ENCODE measurements around the gene AGT. TPM values are rescaled to one million over a fixed set of nuclear protein-coding genes. Genes with fewer than 3 reads are reported as not detected.
A peak's percentile ranks its signal among the peaks of the same experiment; 100 is the strongest.

The AGT gene
- total RNA-seq, 1 experiment from 2014 or later, result not detected

DNA sequence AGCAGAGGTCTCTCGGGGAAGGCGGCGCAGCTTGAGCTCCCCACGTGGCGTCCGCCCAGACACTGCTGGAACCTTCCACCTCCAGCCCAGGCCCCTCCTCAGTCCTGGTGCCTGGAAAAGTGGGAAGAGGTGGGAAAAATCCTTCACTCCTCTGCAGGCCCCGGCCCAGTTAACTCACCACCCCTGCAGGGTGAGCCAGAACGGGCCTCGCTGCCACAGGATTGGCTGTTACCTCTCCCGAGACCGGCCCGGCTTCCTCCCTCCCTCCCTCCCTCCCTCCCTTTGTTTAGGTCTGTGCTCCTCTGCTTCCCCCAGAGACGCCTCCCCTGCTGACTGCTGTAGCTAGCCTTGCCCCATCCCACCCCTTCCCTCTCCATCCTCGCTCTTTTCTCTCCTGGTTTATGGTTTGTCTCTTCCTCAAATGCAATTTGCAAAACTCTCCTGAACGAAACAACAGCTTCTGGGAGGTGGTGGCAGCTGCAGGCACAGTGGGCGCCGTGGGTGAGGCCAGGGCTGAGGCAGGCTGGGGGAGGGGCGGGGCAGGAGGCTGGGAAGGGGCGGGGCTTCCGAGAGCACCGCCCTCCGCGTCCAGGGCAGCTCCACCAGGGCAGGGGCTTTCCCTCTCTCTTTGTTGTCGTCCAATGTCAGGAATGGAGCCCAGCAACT, 39.8 kb upstream of the AGT start:
- intact Hi-C loops (cut with micrococcal nuclease), result no loop called here
- H3K27ac ChIP-seq (ENCODE audit: low read length), result no peak overlapping the region
- H3K9me2 ChIP-seq (replicated peaks; ENCODE audit: low read length), result no peaks in the 10 kb centered on the region
- H2AFZ ChIP-seq (ENCODE audit: low read length), result no peak overlapping the region
- BruUV-seq (replicated peaks), result no TSS peak
- H3K79me2 ChIP-seq (ENCODE audit: low read length), result no peaks in the 10 kb centered on the region
- H4K20me1 ChIP-seq (ENCODE audit: low read length), result no peaks in the 10 kb centered on the region
- ChIA-PET CTCF (interaction anchor here (0.7 kb wide), 1 partner anchor 24 kb away, joined by 3 read pairs; no protein-coding TSS in a partner anchor), POLR2A (ENCODE audit: unreplicated experiment) (no interaction called here)
- no peaks in the 10 kb centered on the region for H3K27me3 ChIP-seq (ENCODE audit: low read length)
- no peak for ATAC-seq
- no peak for DNase-seq
- H3K4me1 ChIP-seq (ENCODE audit: insufficient read depth, low read length), result peaks cover 44% of the 10 kb centered on the region
- no peaks in the 10 kb centered on the region for H3K9me3 ChIP-seq (ENCODE audit: low read length)
- no peak overlapping the region for H3K4me3 ChIP-seq (ENCODE audit: low read length)
- TF ChIP-seq, protein P1, sequence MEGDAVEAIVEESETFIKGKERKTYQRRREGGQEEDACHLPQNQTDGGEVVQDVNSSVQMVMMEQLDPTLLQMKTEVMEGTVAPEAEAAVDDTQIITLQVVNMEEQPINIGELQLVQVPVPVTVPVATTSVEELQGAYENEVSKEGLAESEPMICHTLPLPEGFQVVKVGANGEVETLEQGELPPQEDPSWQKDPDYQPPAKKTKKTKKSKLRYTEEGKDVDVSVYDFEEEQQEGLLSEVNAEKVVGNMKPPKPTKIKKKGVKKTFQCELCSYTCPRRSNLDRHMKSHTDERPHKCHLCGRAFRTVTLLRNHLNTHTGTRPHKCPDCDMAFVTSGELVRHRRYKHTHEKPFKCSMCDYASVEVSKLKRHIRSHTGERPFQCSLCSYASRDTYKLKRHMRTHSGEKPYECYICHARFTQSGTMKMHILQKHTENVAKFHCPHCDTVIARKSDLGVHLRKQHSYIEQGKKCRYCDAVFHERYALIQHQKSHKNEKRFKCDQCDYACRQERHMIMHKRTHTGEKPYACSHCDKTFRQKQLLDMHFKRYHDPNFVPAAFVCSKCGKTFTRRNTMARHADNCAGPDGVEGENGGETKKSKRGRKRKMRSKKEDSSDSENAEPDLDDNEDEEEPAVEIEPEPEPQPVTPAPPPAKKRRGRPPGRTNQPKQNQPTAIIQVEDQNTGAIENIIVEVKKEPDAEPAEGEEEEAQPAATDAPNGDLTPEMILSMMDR (conservative IDR thresholded peaks at IDR 0.05; ENCODE audit: low read depth, low read length), result no peak
- TF ChIP-seq EZH2 (IDR thresholded peaks at IDR 0.05; ENCODE audit: low read length, unreplicated experiment), result no peak
- TF ChIP-seq EZH2phosphoT487 (IDR thresholded peaks at IDR 0.05; ENCODE audit: borderline replicate concordance, low read length), result no peak
- no peaks in the 10 kb centered on the region for H3K36me3 ChIP-seq (ENCODE audit: low read depth, low read length)
- no peak overlapping the region for H3K4me2 ChIP-seq (ENCODE audit: low read length)
- H3F3A ChIP-seq (ENCODE audit: low read length, unreplicated experiment), result no peaks in the 10 kb centered on the region
- H3K9ac ChIP-seq (ENCODE audit: low read length), result no peak overlapping the region

DNA sequence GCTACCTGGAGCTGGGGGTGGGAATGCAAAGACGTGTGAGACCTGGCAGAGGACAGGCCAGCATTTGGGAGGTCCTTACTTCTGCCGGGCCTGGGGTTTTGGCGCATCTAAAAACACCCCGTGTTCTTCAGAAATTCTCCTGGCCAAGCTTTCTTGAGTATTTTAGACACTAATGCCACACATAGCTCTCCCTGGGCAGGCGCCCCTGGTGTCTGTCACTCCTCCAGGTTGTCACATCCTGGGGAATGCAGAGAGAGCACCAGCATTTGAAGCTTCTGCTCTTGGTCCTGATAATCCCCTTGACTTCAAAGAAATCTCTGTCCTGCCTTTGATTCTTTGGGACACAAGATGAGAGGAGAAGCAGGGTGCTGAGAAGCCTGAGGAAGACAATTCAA, 39.3 kb upstream of the AGT start:
- intact Hi-C loops (cut with micrococcal nuclease), result no loop called here

DNA sequence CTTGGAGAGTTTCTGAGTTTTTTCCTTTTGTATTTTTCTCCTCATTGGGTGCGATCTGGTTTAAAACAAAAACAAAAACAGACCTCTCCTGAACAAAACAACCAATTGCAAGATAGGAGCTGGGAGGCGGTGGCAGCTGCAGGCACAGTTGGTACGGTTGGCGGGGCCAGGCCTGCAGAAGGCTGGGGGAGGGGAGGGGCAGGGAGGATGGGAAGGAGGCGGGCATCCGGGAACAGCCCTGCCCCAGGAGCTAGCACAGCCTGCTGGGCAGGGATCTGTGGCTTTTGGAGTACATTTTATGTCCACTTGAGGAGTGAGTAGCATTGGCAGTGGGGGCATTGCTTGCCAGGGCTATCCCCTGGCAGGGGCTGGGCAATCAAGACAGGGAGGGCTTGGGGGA, 38.5 kb upstream of the AGT start:
- TF ChIP-seq, protein P1 (conservative IDR thresholded peaks at IDR 0.05; ENCODE audit: low read depth, low read length), result no peak
- TF ChIP-seq EZH2 (IDR thresholded peaks at IDR 0.05; ENCODE audit: low read length, unreplicated experiment) (no peak), EZH2phosphoT487 (IDR thresholded peaks at IDR 0.05; ENCODE audit: borderline replicate concordance, low read length) (no peak)
- peak overlapping the region; percentile 54 for H3K4me2 ChIP-seq (ENCODE audit: low read length)
- H2AFZ ChIP-seq (ENCODE audit: low read length), result peak overlapping the region; percentile 56
- no peak overlapping the region for H3K4me3 ChIP-seq (ENCODE audit: low read length)
- DNase-seq (peak; percentile 80), ATAC-seq (peak; percentile 21)
- no TSS peak for BruUV-seq (replicated peaks)
- intact Hi-C loops (cut with micrococcal nuclease), result no loop called here
- H3K9ac ChIP-seq (ENCODE audit: low read length), result peak overlapping the region; percentile 31
- no peaks in the 10 kb centered on the region for H4K20me1 ChIP-seq (ENCODE audit: low read length)
- no peaks in the 10 kb centered on the region for H3K36me3 ChIP-seq (ENCODE audit: low read depth, low read length)
- H3K27ac ChIP-seq (ENCODE audit: low read length), result peak overlapping the region; percentile 91
- CTCF ChIA-PET, result no interaction called here
- H3K9me2 ChIP-seq (replicated peaks; ENCODE audit: low read length), result no peaks in the 10 kb centered on the region
- H3K9me3 ChIP-seq (ENCODE audit: low read length), result no peaks in the 10 kb centered on the region
- H3K27me3 ChIP-seq (ENCODE audit: low read length), result no peaks in the 10 kb centered on the region
- POLR2A ChIA-PET (ENCODE audit: unreplicated experiment), result no interaction called here
- no peaks in the 10 kb centered on the region for H3F3A ChIP-seq (ENCODE audit: low read length, unreplicated experiment)
- H3K4me1 ChIP-seq (ENCODE audit: insufficient read depth, low read length), result peaks cover 45% of the 10 kb centered on the region
- no peaks in the 10 kb centered on the region for H3K79me2 ChIP-seq (ENCODE audit: low read length)

More for the DNA sequence above, 39.3 kb upstream of the AGT start:
- Histone ChIP-seq H3K9me3 (ENCODE audit: low read length) (no peaks in the 10 kb centered on the region), H3K36me3 (ENCODE audit: low read depth, low read length) (no peaks in the 10 kb centered on the region), H3K27ac (ENCODE audit: low read length) (no peak overlapping the region; the same call in 1 of the 2 replicates), H3K79me2 (ENCODE audit: low read length) (no peaks in the 10 kb centered on the region), H3K9ac (ENCODE audit: low read length) (no peak overlapping the region), H4K20me1 (ENCODE audit: low read length) (no peaks in the 10 kb centered on the region), H3K4me3 (ENCODE audit: low read length) (no peak overlapping the region), H3K9me2 (replicated peaks; ENCODE audit: low read length) (no peaks in the 10 kb centered on the region), H3K4me2 (ENCODE audit: low read length) (no peak overlapping the region), H3F3A (ENCODE audit: low read length, unreplicated experiment) (no peaks in the 10 kb centered on the region), H3K27me3 (ENCODE audit: low read length) (no peaks in the 10 kb centered on the region), H2AFZ (ENCODE audit: low read length) (no peak overlapping the region), H3K4me1 (ENCODE audit: insufficient read depth, low read length) (peaks cover 44% of the 10 kb centered on the region)
- no TSS peak for BruUV-seq (replicated peaks)
- no peak for TF ChIP-seq EZH2phosphoT487 (IDR thresholded peaks at IDR 0.05; ENCODE audit: borderline replicate concordance, low read length)
- TF ChIP-seq, protein P1 (conservative IDR thresholded peaks at IDR 0.05; ENCODE audit: low read depth, low read length), result no peak
- no peak for TF ChIP-seq EZH2 (IDR thresholded peaks at IDR 0.05; ENCODE audit: low read length, unreplicated experiment)
- DNase-seq (no peak), ATAC-seq (no peak)
- ChIA-PET CTCF (no interaction called here), POLR2A (ENCODE audit: unreplicated experiment) (no interaction called here)

Measured in PC-3 (cell line).